ENCODE measurements around the gene RPL4.
"Not testable (repeated sequence)": the region's sequence is repeated elsewhere in the genome, so short reads cannot be mapped to it uniquely, and the experiment has no call there.

Gene RPL4

GRCh38 chr15:66489179-66489791 is 15.4 kb downstream of the RPL4 start:
- DNase-seq (ENCODE audit: low spot score) = no peak

GRCh38 chr15:66488525-66488924 is 16.1 kb downstream of the RPL4 start:
- DNase-seq (ENCODE audit: low spot score) = no peak

- DNase-seq (ENCODE audit: low spot score) = no peak
These were observed 17.8 kb downstream of the RPL4 start for GRCh38 chr15:66486887-66487286.

GRCh38 chr15:66484539-66485112 is 20.0 kb downstream of the RPL4 start:
- no peak for DNase-seq (ENCODE audit: low spot score)

GRCh38 chr15:66483131-66483566 is 21.5 kb downstream of the RPL4 start:
- no peak for DNase-seq (ENCODE audit: low spot score)

GRCh38 chr15:66482539-66482938 is 22.1 kb downstream of the RPL4 start:
- no peak for DNase-seq (ENCODE audit: low spot score)

GRCh38 chr15:66481107-66481856 is 23.4 kb downstream of the RPL4 start:
- DNase-seq (ENCODE audit: low spot score) = no peak

- DNase-seq (ENCODE audit: low spot score) = no peak
These were observed 24.4 kb downstream of the RPL4 start for GRCh38 chr15:66480267-66480666.

GRCh38 chr15:66477011-66477410 is 27.6 kb downstream of the RPL4 start:
- no peak for DNase-seq (ENCODE audit: low spot score)

GRCh38 chr15:66476535-66476934 is 28.1 kb downstream of the RPL4 start:
- DNase-seq (ENCODE audit: low spot score) = no peak

GRCh38 chr15:66474963-66475362 is 29.7 kb downstream of the RPL4 start:
- no peak for DNase-seq (ENCODE audit: low spot score)

GRCh38 chr15:66474135-66474534 is 30.5 kb downstream of the RPL4 start:
- DNase-seq (ENCODE audit: low spot score) = no peak

GRCh38 chr15:66472176-66472999 is 32.3 kb downstream of the RPL4 start:
- no peak for DNase-seq (ENCODE audit: low spot score)

- DNase-seq (ENCODE audit: low spot score) = not testable (repeated sequence)
These were observed 33.8 kb downstream of the RPL4 start for GRCh38 chr15:66470825-66471224.

- not testable (repeated sequence) for DNase-seq (ENCODE audit: low spot score)
These were observed 37.3 kb downstream of the RPL4 start for GRCh38 chr15:66467162-66468040.

- DNase-seq (ENCODE audit: low spot score) = not testable (repeated sequence)
These were observed 39.4 kb downstream of the RPL4 start for GRCh38 chr15:66465294-66465693.

- DNase-seq (ENCODE audit: low spot score) = no peak
These were observed 42.0 kb downstream of the RPL4 start for GRCh38 chr15:66462627-66463026.

GRCh38 chr15:66461917-66462316 is 42.7 kb downstream of the RPL4 start:
- DNase-seq (ENCODE audit: low spot score) = no peak

GRCh38 chr15:66461294-66461693 is 43.4 kb downstream of the RPL4 start:
- DNase-seq (ENCODE audit: low spot score) = not testable (repeated sequence)

GRCh38 chr15:66459818-66460615 is 44.6 kb downstream of the RPL4 start:
- DNase-seq (ENCODE audit: low spot score) = no peak

GRCh38 chr15:66456211-66456610 is 48.4 kb downstream of the RPL4 start:
- no peak for DNase-seq (ENCODE audit: low spot score)
